Fibroblast of skin of scalp (primary cell): Measurements from ENCODE around the gene DHCR24.

Experiments
- DNase-seq: peaks from one replicate; pipeline ENCODE4 v3.0.0-alpha.2; 2013

DHCR24 gene

GRCh38 chr1:54846301-54846700, 40.7 kb downstream of the DHCR24 start:
- DNase-seq, result no peak

- DNase-seq, result no peak
Observed at GRCh38 chr1:54845772-54846171, 41.2 kb downstream of the DHCR24 start.

GRCh38 chr1:54844564-54844963, 42.4 kb downstream of the DHCR24 start:
- no peak for DNase-seq

GRCh38 chr1:54843449-54843848, 43.5 kb downstream of the DHCR24 start:
- no peak for DNase-seq

GRCh38 chr1:54842963-54843362, 44.0 kb downstream of the DHCR24 start:
- no peak for DNase-seq

GRCh38 chr1:54842206-54842915, 44.6 kb downstream of the DHCR24 start:
- DNase-seq, result no peak

GRCh38 chr1:54839824-54840223, 47.2 kb downstream of the DHCR24 start:
- no peak for DNase-seq

- DNase-seq, result no peak
Observed at GRCh38 chr1:54838565-54839180, 48.3 kb downstream of the DHCR24 start.

- DNase-seq, result no peak
Observed at GRCh38 chr1:54837002-54837853, 49.8 kb downstream of the DHCR24 start.

GRCh38 chr1:54836594-54836993, 50.4 kb downstream of the DHCR24 start:
- no peak for DNase-seq

- no peak for DNase-seq
Observed at GRCh38 chr1:54835970-54836369, 51.0 kb downstream of the DHCR24 start.

GRCh38 chr1:54835131-54835898, 51.7 kb downstream of the DHCR24 start:
- no peak for DNase-seq

- DNase-seq, result no peak
Observed at GRCh38 chr1:54834007-54834541, 52.9 kb downstream of the DHCR24 start.

- DNase-seq, result no peak
Observed at GRCh38 chr1:54833121-54833520, 53.9 kb downstream of the DHCR24 start.

- DNase-seq, result no peak
Observed at GRCh38 chr1:54826226-54826816, 60.7 kb downstream of the DHCR24 start.

GRCh38 chr1:54825696-54826095, 61.3 kb downstream of the DHCR24 start:
- DNase-seq, result no peak

- no peak for DNase-seq
Observed at GRCh38 chr1:54823670-54824069, 63.3 kb downstream of the DHCR24 start.

GRCh38 chr1:54819733-54820132, 67.3 kb downstream of the DHCR24 start:
- no peak for DNase-seq

GRCh38 chr1:54819195-54819536, 67.8 kb downstream of the DHCR24 start:
- DNase-seq, result no peak

- no peak for DNase-seq
Observed at GRCh38 chr1:54818461-54819194, 68.4 kb downstream of the DHCR24 start.

- no peak for DNase-seq
Observed at GRCh38 chr1:54816951-54817350, 70.0 kb downstream of the DHCR24 start.
